Fibroblast of gingiva (primary cell): ENCODE measurements around the gene KLF7.
"Not testable (repeated sequence)": the region's sequence is repeated elsewhere in the genome, so short reads cannot be mapped to it uniquely, and the experiment has no call there.

Experiments
- DNase-seq: peaks from one replicate; pipeline ENCODE4 v3.0.0-alpha.2; 2011; ENCODE audit warnings: low read depth

The KLF7 gene

DNA sequence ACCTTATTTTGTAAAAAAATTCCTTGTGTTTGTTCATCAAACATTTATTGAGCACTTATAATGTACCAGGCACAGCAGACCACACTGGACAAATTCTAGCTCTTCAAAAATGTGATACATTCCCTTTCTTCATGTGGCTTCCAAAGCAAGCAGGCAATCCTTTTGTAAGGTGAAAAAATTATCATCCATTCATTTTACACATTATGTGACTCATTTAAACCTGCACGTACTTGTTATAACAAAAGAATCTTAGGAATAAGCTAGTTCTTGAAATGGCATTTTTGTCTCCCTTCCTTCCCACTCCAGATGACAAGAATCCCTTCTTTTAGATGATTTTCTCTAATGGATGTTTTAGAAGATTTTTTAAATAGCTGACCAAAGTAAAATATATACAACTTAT is 104.6 kb downstream of the KLF7 start:
- DNase-seq: no peak

DNA sequence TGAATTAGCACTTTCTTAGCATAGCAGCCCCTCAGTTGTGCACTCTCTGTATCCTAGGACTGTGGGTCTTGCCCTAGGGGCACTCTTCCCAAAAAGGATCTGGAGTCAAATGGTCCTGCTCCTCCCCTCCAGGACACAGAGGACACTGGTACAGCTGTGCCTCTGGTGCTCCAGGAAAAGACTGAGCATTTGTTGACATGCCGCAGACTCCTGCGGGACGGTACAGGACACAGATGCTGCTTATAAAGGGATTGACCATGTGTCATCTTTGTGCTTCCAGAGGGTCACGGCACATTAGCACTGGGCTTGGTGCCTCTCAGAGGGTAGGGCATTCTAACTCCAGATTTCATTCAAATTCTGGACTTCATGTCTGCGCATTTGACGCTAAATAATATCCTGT is 110.5 kb downstream of the KLF7 start:
- DNase-seq: no peak

DNA sequence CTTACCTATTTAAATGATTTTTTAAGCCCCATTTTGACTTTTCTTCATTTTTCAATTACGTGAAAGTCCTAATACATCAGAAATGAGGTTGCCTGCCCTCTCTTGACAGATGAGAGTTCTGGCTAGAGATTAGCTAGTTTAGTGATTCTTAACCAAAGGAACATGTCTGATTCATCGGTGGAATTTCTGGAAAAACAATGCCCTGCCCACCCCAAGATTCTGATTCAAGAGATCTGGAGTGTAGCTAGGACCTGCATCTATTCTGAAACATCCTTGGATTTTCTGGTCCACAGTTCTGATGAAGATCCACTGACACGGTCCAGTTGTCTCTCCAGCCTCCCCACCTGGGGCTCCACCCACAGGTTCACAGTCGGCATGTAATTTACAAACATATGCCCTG is 111.2 kb downstream of the KLF7 start:
- DNase-seq: no peak

DNA sequence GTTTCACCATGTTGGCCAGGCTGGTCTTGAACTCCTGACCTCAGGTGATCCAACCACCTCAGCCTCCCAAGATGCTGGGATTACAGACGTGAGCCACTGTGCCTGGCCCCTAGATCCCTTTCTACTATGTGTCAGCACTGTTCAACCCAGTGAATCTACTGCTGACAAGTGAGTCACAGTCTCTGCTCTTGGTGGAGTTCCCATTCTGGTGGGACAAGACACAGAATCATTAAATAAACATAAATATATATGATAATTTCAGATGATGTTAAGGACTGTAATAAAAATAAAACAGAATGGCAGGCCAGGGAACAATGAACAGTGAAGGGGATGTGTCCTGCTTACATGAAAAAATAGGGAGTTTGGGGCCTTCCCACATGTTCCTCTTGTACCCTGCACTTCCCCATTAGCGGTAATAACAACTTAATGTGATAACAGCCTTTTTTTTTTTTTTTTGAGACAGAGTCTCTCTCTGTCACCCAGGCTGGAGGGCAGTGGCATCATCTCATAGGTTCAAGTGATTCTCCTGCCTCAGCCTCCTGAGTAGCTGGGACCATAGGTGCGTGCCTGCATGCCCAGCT is 114.3 kb downstream of the KLF7 start:
- DNase-seq: no peak

DNA sequence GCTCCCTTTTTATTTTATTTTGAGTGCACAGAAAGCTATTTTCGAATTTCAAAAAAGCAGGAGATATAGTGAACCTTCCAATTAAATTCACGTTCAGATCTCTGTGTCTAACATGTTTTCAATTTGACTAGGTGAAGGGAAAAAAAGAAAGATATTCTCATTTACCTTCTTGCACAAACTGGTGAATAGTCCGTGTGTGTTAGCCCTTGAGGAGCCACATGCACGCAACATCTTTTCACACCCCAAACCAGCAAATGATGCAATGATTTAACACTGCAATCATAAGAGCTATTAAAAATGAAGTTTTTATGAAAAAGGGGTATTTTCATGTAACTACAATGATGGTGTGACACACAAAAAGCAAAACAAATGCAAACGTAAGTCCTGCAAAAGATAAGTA is 116.6 kb downstream of the KLF7 start:
- DNase-seq: no peak

DNA sequence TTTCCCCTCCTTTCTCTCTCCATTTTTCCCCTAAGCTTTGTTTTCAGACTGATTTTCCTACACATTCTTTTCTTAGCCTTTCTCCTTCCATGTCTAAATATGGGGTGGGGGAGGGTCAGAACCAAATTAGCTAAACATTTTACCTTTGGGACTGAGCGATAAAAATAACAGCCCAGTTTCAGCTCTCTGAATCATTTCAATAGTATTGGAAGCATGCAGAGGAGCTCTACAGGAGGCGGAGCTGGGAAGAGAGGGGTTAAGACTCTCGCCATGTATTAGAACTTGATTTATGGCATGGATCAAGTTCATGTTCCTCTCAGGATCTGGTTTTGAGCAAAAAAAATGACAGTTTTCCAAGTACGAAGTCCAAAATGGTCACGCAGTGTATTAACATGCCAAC is 117.3 kb downstream of the KLF7 start:
- DNase-seq: no peak

DNA sequence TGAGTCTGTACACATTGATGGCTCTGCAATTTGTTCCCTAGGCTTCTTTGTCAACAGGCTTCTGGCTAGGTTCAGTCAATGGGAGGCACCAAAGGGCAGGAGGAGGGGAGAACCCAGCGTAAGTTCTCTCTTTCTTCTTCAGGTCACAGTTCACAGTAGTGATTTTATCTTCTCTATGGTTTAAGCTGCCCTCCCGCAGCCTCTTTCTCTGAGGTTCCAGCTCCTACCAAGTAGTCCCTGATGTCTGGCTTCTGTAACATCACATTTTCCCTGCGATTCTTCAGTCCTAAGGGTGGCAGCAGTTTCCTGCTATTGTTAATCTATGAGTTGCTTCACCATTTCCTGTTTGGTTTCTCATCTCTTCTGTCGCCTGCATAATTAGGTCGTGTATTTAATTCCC is 119.0 kb downstream of the KLF7 start:
- peak; percentile 54 for DNase-seq

DNA sequence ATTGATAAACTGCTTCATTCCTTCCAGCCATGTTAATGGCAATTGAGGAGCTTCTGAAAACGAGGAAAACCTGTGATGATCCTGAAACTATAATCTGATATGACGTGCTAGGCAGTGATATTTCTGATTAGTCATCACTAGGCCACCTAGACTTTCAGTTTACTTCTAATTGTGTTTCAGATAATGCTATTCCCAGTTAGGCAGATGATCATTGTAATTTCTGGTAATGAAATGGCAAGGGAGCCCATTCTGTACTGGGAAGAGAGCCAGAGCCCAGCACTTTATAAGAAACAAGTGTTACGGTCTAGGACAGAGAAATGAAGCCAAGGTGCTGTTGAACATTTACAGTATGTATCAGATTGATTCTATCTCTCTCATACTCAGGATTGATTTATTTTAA is 120.2 kb downstream of the KLF7 start:
- DNase-seq: no peak

DNA sequence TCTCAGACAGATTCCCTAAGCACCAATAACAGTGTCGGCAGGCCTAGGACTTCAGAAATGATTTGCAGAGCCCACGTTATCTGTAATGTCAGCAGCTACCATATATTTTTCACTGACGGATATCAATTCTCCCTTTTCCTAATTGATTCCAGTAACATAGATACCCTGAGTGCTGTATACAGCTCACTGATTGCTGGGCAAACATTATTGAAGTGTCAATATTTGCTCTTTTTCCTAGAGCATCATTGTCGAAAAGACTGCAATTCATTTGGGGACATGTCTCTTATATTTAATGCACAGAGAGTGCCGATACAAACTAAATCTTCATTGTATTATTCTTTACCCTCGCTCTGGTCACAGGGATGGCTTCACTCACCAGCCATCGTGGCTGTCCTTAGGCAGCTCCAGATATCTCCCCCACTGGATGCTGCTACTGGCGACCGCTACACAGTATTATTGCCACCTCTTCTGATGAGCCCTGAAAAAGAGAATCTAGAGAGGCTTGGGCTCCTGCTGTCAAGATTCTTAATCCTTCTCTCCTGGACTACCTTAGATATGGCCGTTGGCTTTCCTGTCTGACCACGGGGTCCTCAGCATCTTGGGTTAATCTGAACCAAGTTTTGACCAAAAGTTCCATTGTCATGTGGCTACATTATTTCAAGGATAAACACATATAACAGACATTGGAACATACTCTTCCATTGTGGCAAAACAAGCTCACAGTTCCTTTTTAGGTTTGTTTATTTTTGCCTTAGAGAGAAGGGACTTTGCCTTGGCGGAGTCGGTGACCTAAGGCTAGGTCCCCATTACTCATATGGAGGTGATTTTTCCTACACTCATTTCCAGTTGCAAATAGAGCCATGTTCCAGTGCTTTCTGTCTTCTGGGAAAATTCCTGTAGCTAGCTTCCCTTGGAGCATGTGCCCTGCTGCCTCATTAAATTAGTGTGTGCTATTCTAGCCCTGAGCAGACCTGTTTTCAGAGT is 121.1 kb downstream of the KLF7 start:
- DNase-seq: no peak

DNA sequence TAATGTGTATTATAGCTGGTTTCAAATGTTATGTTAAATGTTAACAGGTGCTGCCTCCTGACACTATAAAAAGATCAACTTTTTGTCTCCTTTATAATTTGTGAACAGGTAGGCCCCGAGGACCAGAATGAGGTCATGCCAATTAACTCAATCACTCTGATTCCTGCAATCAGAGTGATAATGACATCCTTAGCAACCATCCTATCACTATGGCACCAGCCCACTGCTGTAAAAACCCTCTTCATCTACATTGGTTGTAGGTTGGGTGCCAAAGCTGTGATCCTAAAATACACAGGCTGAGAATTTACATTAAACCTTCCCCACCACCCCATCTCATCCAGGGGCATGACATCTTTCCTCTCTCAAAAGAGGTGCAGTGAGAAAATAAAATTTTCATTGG is 122.9 kb downstream of the KLF7 start:
- no peak for DNase-seq

DNA sequence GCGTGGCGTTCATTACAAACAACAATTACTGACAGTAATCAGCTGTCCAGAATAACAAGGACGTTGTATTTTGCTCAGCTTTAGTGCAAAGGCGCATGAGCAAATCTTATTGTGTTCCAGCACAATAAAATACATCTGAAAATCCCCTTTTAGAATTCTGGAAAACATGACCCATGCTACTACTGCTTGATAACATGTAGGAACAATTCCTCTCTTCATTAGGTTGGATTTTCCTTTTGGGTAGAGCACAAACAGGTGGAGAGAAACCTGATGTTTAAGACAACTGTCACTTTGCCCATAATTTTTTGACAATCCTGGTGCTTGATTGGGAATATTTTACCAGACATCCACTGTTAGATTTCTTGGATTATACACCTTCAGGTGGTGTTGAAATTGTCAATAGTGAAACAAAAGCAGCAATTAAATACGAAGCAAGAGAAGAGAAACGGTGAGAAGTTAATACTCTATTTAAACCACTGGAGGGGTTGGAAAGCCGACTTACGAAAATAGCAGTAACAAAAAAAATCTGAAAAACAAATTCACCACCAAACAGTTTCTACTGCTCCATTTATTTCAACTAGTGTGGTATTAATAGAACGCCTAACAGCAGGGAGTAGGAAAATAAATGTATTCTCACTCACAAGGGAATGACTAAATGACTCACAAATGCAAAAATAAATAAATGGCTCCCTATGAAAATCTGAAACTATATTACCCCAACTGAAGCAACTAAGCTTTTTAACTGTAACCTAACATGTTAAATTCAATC is 123.8 kb downstream of the KLF7 start:
- DNase-seq: no peak

DNA sequence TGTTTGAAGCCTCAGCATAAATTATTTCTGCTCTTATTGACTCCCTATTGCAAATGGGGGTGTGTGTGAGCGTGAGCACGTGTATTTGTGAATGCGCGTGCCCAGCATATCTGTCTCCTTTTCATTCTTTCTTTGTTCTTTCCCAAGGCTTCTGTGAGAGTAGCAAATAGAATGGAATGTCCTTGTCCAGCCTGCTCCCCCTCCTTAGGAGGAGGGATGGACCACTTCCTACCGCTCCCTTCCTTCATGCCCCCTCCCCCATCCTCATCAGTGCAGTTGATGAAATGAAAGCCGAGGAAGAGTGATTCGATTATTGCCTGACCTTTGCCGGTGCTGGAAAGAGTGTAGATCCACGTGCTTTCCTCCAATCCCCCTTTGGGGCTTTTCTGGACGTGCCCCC is 124.5 kb downstream of the KLF7 start:
- DNase-seq: no peak

DNA sequence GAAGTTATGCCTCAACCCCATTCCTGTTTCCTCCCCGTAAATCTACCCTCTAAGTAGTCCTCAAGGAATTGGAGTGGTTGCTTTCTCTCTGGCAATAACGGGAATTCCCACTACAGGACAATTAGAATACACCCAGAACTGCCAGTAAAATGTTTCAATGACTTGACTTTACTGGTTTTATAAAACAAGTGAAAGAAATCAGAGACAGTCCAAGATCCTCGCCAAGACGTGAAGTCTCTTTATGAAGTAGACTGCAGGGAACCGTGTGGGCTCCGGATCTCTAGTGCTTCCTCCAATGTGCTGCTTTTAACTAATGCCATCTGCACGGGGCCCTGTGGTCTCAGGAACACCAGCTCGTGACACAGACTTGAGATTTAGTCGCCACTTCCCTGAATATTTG is 125.1 kb downstream of the KLF7 start:
- no peak for DNase-seq

DNA sequence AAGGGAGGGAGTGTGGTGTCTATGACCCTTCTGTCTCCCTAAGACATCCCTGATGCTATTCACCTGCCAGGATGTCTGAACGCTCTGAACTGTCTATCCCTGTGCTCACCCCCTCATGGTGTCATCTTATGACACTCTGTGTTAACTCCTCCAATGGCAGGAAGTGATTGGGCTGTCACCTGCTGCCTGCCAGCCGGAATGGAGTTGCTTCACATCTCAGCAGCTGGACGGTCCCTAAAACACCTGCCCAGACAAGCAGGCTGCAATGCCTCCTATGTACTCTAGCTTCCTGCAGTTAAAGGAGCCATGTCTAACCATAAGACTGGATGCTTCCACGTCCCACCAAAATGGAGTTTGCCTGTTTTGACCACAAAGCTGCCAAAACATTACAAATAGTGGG is 126.5 kb downstream of the KLF7 start:
- DNase-seq: no peak

DNA sequence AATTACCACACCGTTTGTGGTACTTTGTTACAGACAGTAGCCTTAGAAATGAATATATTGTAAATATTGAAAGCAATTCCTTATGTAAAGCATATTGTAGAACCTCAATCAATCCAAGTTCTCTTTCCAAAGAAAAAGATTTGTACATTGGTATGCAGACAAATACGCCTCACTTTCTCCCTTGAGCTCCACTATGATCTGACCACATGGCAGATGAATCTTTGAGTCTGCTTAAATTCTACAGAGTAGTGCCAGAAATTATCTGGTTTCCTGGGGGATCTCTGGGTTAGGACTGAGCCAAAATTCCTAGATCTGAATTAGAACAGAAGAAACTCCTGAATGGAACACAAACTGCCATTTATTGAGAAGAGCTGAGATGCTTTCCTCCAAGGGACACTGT is 127.4 kb downstream of the KLF7 start:
- no peak for DNase-seq

DNA sequence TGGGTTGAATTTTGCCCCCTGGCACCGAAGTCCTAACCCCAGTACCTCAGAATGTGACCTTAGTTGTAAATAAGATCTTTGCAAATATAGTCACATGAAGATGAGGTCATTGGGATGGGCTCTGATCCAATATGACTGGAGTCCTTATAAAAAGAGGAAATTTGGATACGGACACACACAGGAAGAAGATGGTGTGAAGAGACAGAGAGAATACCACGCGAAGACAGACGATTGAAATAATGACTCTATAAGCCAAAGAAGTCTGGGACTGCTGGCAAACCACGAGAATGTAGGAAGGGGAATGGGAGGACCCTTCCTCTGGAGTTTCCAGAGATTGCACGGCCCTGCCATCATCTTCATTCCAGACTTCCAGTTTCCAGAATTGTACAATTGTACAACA is 127.9 kb downstream of the KLF7 start:
- no peak for DNase-seq

DNA sequence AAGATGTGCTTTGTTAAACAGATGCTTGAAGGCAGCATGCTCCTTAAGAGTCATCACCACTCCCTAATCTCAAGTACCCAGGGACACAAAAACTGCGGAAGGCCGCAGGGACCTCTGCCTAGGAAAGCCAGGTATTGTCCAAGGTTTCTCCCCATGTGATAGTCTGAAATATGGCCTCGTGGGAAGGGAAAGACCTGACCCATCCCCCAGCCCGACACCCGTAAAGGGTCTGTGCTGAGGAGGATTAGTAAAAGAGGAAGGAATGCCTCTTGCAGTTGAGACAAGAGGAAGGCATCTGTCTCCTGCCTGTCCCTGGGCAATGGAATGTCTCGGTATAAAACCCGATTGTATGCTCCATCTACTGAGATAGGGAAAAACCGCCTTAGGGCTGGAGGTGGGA is 128.7 kb downstream of the KLF7 start:
- not testable (repeated sequence) for DNase-seq

DNA sequence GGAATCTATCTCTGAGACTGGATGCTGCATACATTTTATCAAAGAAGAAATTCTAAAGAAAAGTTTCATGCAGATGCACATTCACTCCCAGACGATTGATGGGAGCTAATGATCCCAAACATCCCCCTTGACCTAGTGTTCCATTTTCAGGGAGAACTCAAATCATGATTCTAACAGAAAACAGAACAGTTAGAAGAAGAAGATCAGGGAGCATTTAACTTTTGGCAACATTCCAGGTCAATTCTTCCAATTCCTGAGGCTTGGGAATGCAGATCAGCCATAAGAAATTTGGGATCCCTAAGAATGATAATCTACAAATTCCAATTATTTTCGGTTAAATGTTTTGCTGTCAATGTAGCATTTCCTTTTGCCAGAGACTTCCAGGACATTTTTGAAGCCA is 129.9 kb downstream of the KLF7 start:
- DNase-seq: no peak

DNA sequence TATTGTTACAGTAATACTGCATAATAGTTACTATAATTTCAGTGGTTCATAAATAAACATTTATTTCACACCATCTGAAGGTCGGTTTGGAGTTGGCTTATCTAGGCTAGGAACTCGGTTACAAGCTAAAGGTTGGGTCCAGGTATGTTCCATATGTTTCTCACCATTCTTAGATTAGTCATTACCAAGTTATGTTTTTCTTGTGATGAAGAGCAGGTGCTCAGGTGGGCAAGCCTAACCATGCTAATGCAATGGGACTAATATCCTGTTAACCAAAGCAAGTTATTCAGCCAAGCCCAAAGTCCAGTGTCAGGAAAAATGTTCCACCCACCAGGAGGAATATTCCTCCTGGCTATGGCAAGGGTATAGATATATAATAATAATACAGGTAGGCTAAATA is 133.3 kb downstream of the KLF7 start:
- no peak for DNase-seq
